SK-N-SH (cell line): Measurements from ENCODE around the gene HNRNPAB. TPM values are rescaled to one million over a fixed set of nuclear protein-coding genes. Genes with fewer than 3 reads are reported as not detected.

Experiments used
- CTCF ChIA-PET: fragments of 300-600, 350-600 bp; formaldehyde crosslinking; extraction: SDS; loops from one replicate; lab custom pipeline; 2021; lab: Yijun Ruan, JAX
- POLR2A ChIA-PET: fragments of 350-600 bp; sonication (Branson Sonifier 250); formaldehyde crosslinking; extraction: SDS; loops from one replicate; lab custom pipeline; 2020; ENCODE audit warnings: antibody characterized with exemption, inconsistent platforms; lab: Yijun Ruan, JAX
- DNase-seq: peaks from one replicate; pipeline ENCODE4 v3.0.0; 2012
- H2AFZ ChIP-seq: fragments of 200-600 bp; sonication (generic); 2 replicates; pipeline ENCODE4 v1.8.1; 2016; ENCODE audit warnings: antibody characterized with exemption, mild to moderate bottlenecking, low read depth
- H3F3A ChIP-seq: fragments of 200-600 bp; sonication (generic); replicated peaks from 2 replicates; pipeline ENCODE3; 2016; ENCODE audit warnings: antibody characterized with exemption, mild to moderate bottlenecking; ENCODE audit not compliant: insufficient read depth
- H3K27ac ChIP-seq, 2 experiments: fragments of 200-500 bp in 1 of 2; fragments of 200-600 bp in 1 of 2; sonication (Bioruptor generic) in 1 of 2; sonication (generic), shearing (Covaris generic) in 1 of 2; 2 replicates each; pipeline versions ENCODE4 v1.5.1 to v1.6.1; 2014 to 2016; ENCODE audit warnings: low read depth in 2 of 2, inconsistent platforms in 1 of 2, low read length in 1 of 2, mild to moderate bottlenecking in 1 of 2, mixed read lengths in 1 of 2
- H3K27me3 ChIP-seq: fragments of 200-600 bp; sonication (generic), shearing (Covaris generic); 2 replicates; pipeline ENCODE4 v1.6.1; 2016; ENCODE audit warnings: mixed run types; ENCODE audit not compliant: insufficient read depth
- H3K36me3 ChIP-seq, 2 experiments: fragments of 200-500 bp in 1 of 2; fragments of 200-600 bp in 1 of 2; sonication (Bioruptor generic) in 1 of 2; sonication (generic) in 1 of 2; replicated peaks in 1 of 2; 2 replicates each; pipeline versions ENCODE3 to v1.5.1; 2014 to 2016; ENCODE audit warnings: low read length in 1 of 2, mild to moderate bottlenecking in 1 of 2; ENCODE audit not compliant: insufficient read depth in 2 of 2, control insufficient read depth in 1 of 2
- H3K4me1 ChIP-seq, 2 experiments: fragments of 200-500 bp in 1 of 2; fragments of 200-600 bp in 1 of 2; sonication (Bioruptor generic) in 1 of 2; sonication (generic), shearing (Covaris generic) in 1 of 2; 2 replicates each; pipeline versions ENCODE4 v1.5.1 to v1.6.1; 2014 to 2016; ENCODE audit warnings: low read depth in 1 of 2, low read length in 1 of 2, mixed run types in 1 of 2; ENCODE audit not compliant: insufficient read depth in 2 of 2, control insufficient read depth in 1 of 2
- H3K4me2 ChIP-seq: fragments of 200-600 bp; sonication (generic), shearing (Covaris generic); 2 replicates; pipeline ENCODE4 v1.6.1; 2017; ENCODE audit warnings: mixed run types
- H3K4me3 ChIP-seq, 2 experiments: fragments of 200-500 bp in 1 of 2; fragments of 200-600 bp in 1 of 2; sonication (Bioruptor generic) in 1 of 2; sonication (generic), shearing (Covaris generic) in 1 of 2; 2 replicates each; pipeline versions ENCODE4 v1.5.1 to v1.8.1; 2014 to 2016; ENCODE audit warnings: low read depth in 2 of 2, inconsistent platforms in 1 of 2, low read length in 1 of 2, mild to moderate bottlenecking in 1 of 2, mixed read lengths in 1 of 2, moderate library complexity in 1 of 2
- H3K79me2 ChIP-seq: fragments of 200-600 bp; sonication (generic); 2 replicates; pipeline ENCODE4 v1.8.1; 2017; ENCODE audit warnings: mild to moderate bottlenecking; ENCODE audit not compliant: insufficient read depth
- H3K9ac ChIP-seq: fragments of 200-600 bp; sonication (generic); 2 replicates; pipeline ENCODE4 v1.6.1; 2017; ENCODE audit warnings: mixed run types
- H3K9me2 ChIP-seq: fragments of 200-600 bp; sonication (generic); 2 replicates; pipeline ENCODE4 v1.6.1; 2017; ENCODE audit warnings: mixed run types
- H3K9me3 ChIP-seq: fragments of 200-600 bp; sonication (generic); 2 replicates; pipeline ENCODE4 v1.6.1; 2017; ENCODE audit warnings: mixed run types, mild to moderate bottlenecking, moderate library complexity
- H4K20me1 ChIP-seq: fragments of 200-600 bp; sonication (generic); 2 replicates; pipeline ENCODE4 v1.6.1; 2017; ENCODE audit warnings: mild to moderate bottlenecking, mixed run types; ENCODE audit not compliant: insufficient read depth
- CHD2 ChIP-seq: fragments of 150-350 bp; IDR thresholded peaks from 2 replicates; pipeline ENCODE4 v1.6.1; 2018; ENCODE audit warnings: low read length; ENCODE audit not compliant: partially characterized antibody
- CTCF ChIP-seq: fragments of 200-600 bp; sonication (generic); IDR thresholded peaks from 2 replicates; pipeline ENCODE4 v1.6.1; 2017; ENCODE audit warnings: antibody characterized with exemption, mild to moderate bottlenecking, moderate library complexity
- ELF1 ChIP-seq: IDR thresholded peaks from 2 replicates; pipeline ENCODE4 v1.4.0; 2012
- EP300 ChIP-seq, 2 experiments: IDR thresholded peaks; 2 replicates each; pipeline versions ENCODE4 v1.4.0 to v1.6.1; 2012; ENCODE audit warnings: borderline replicate concordance in 1 of 2, low read depth in 1 of 2, low read length in 1 of 2
- FOSL2 ChIP-seq: IDR thresholded peaks from 2 replicates; pipeline ENCODE4 v1.4.0; 2012; ENCODE audit warnings: low read depth, mild to moderate bottlenecking, moderate library complexity, borderline replicate concordance
- FOXM1 ChIP-seq: IDR thresholded peaks from 2 replicates; pipeline ENCODE4 v1.4.0; 2012; ENCODE audit warnings: low read depth, mild to moderate bottlenecking
- GATA2 ChIP-seq: sonication (generic); formaldehyde crosslinking; IDR thresholded peaks from 2 replicates; pipeline ENCODE4 v1.5.0; 2020; ENCODE audit warnings: mild to moderate bottlenecking, missing genetic modification reagents
- IRF3 ChIP-seq: fragments of 150-350 bp; IDR thresholded peaks from 2 replicates; pipeline ENCODE4 v1.6.1; 2016; ENCODE audit warnings: mild to moderate bottlenecking, low read depth, low read length
- MAX ChIP-seq: IDR thresholded peaks from 2 replicates; pipeline ENCODE4 v1.4.0; 2012; ENCODE audit warnings: low read depth
- MEF2A ChIP-seq: IDR thresholded peaks from 2 replicates; pipeline ENCODE4 v1.4.0; 2012; ENCODE audit warnings: low read depth, borderline replicate concordance
- PBX3 ChIP-seq: IDR thresholded peaks from 2 replicates; pipeline ENCODE4; 2012
- RXRA ChIP-seq: IDR thresholded peaks from 2 replicates; pipeline ENCODE4 v1.4.0; 2012; ENCODE audit warnings: low read depth, mild to moderate bottlenecking, borderline replicate concordance
- SMC3 ChIP-seq: IDR thresholded peaks from 2 replicates; pipeline ENCODE4 v1.6.1; 2012; ENCODE audit warnings: low read depth, low read length, improper control_type of control experiment
- TCF12 ChIP-seq: IDR thresholded peaks from 2 replicates; pipeline ENCODE4 v1.4.0; 2012
- TEAD4 ChIP-seq: IDR thresholded peaks from 2 replicates; pipeline ENCODE4 v1.4.0; 2012; ENCODE audit warnings: mild to moderate bottlenecking, borderline replicate concordance; ENCODE audit not compliant: insufficient read depth
- USF2 ChIP-seq: fragments of 150-350 bp; IDR thresholded peaks from 2 replicates; pipeline ENCODE4 v1.6.1; 2017; ENCODE audit warnings: antibody characterized with exemption, low read length, low read depth, borderline replicate concordance
- YY1 ChIP-seq: IDR thresholded peaks from 2 replicates; pipeline ENCODE4 v1.4.0; 2012; ENCODE audit warnings: low read depth, mild to moderate bottlenecking
- WGBS: methylation state at CpG from one replicate; pipeline ENCODE4 v1.1.6; 2017; ENCODE audit warnings: low lambda C conversion rate; 5-methylcytosine and 5-hydroxymethylcytosine counted together
- polyA plus RNA-seq, 3 experiments: library from polyadenylated mRNA; depleted of rRNA; stranded (reverse); fragments of >200 nt; gene quantifications; 2 replicates each; pipeline ENCODE4 v1.2.3, GENCODE V29; 2012

HNRNPAB gene
- polyA plus RNA-seq, 1 of the 3 experiments (the other 2 are of a cell fraction): 164 TPM

- Histone ChIP-seq H3K9me3 (no peaks in the 10 kb centered on the region), H3K9ac (no peak overlapping the region), H3K36me3 (no peaks in the 10 kb centered on the region), H3K27ac (no peak overlapping the region), H3K27me3 (no peaks in the 10 kb centered on the region), H3F3A (no peaks in the 10 kb centered on the region), H3K4me3 (no peak overlapping the region), H3K4me1 (peaks cover 0 to 8% of the 10 kb centered on the region in 2 experiments; a peak in 1 of 4 replicates), H3K4me2 (no peak overlapping the region), H2AFZ (no peak overlapping the region), H3K79me2 (no peaks in the 10 kb centered on the region), H4K20me1 (no peaks in the 10 kb centered on the region), H3K9me2 (no peaks in the 10 kb centered on the region)
- CTCF ChIA-PET: interaction anchor here (1.0 to 3.2 kb wide), 5 partner anchors 9 to 100 kb away, joined by 3 to 59 read pairs (median 5); partner anchors contain the start of gene NHP2
- 80% methylated on average over 9 of the region's 9 CpGs for WGBS
- TF ChIP-seq IRF3 (no peak), USF2 (no peak), PBX3 (no peak), MEF2A (no peak), FOXM1 (no peak), FOSL2 (no peak), RXRA (no peak), TCF12 (no peak), TEAD4 (no peak), MAX (no peak), CHD2 (no peak)
- DNase-seq: no peak
- POLR2A ChIA-PET: interaction anchor here (0.9 kb wide), 1 partner anchor 9 kb away, joined by 3 read pairs; the partner anchor contains the start of gene NHP2
Measured at GRCh38 chr5:178162481-178162880, 41.9 kb upstream of the HNRNPAB start.

- Histone ChIP-seq H3K4me3 (peak overlapping the region; percentile 10 to 58; a peak in 3 of 4 replicates), H3K4me2 (peak overlapping the region; percentile 78), H3K36me3 (no peaks in the 10 kb centered on the region), H3K9ac (no peak overlapping the region), H3K27me3 (no peaks in the 10 kb centered on the region), H3K4me1 (peaks cover 0 to 8% of the 10 kb centered on the region in 2 experiments; a peak in 1 of 4 replicates), H3K9me3 (no peaks in the 10 kb centered on the region), H3K79me2 (no peaks in the 10 kb centered on the region), H2AFZ (0 out of 2 replicates have a peak overlapping the region, but pooled peaks have one; percentile 74), H4K20me1 (no peaks in the 10 kb centered on the region), H3F3A (no peaks in the 10 kb centered on the region), H3K27ac (no peak overlapping the region), H3K9me2 (no peaks in the 10 kb centered on the region)
- peak; percentile 95 for DNase-seq
- CTCF ChIA-PET: interaction anchor here (0.6 to 3.2 kb wide), 15 partner anchors 10 to 226 kb away, joined by 3 to 59 read pairs (median 3); no protein-coding TSS in a partner anchor
- POLR2A ChIA-PET: no interaction called here
- WGBS: 28% methylated on average over 11 of the region's 33 CpGs
- TF ChIP-seq FOXM1 (no peak), CHD2 (no peak), IRF3 (no peak), ELF1 (no peak), MAX (peak; percentile 58), GATA2 (CRISPR knock-in tag) (no peak), TCF12 (no peak), SMC3 (peak; percentile 91), FOSL2 (no peak), TEAD4 (no peak), YY1 (no peak), EP300 (IDR thresholded peaks at IDR 0.05; ENCODE audit: borderline replicate concordance in 1 of 2, low read depth in 1 of 2, low read length in 1 of 2) (no peak), CTCF (peak; percentile 94)
Measured at GRCh38 chr5:178163772-178164735, 40.3 kb upstream of the HNRNPAB start.
